HEK293 (cell line): ENCODE results near the gene TPPP3.

Experiments used
- CTCF ChIA-PET: fragments of 350-600 bp; formaldehyde crosslinking; extraction: SDS; loops from one replicate; lab custom pipeline; 2021; ENCODE audit warnings: antibody characterized with exemption; lab: Yijun Ruan, JAX
- POLR2A ChIA-PET: fragments of 300-600 bp; formaldehyde crosslinking; extraction: SDS; loops from one replicate; lab custom pipeline; 2020; ENCODE audit warnings: antibody characterized with exemption, inconsistent platforms; lab: Yijun Ruan, JAX
- H3K27ac ChIP-seq: fragments of 200-500 bp; sonication (Bioruptor generic); 2 replicates; pipeline ENCODE4 v1.5.1; 2014; ENCODE audit warnings: low read depth, low read length, control low read depth, inconsistent platforms; ENCODE audit errors: extremely low read depth
- H3K36me3 ChIP-seq, 2 experiments: fragments of 200-500 bp in 1 of 2; sonication (Bioruptor generic) in 1 of 2; 1 replicate in 1 of 2; 2 replicates in 1 of 2; pipeline ENCODE4 v1.5.1; 2014 to 2017; ENCODE audit warnings: inconsistent platforms in 2 of 2, low read length in 2 of 2; ENCODE audit not compliant: control insufficient read depth in 2 of 2, insufficient read depth in 1 of 2
- H3K4me1 ChIP-seq: fragments of 200-500 bp; sonication (Bioruptor generic); 2 replicates; pipeline ENCODE4 v1.5.1; 2014; ENCODE audit warnings: mild to moderate bottlenecking, low read length, inconsistent platforms; ENCODE audit not compliant: control insufficient read depth, insufficient read depth
- H3K4me3 ChIP-seq: 2 replicates; pipeline ENCODE4 v1.5.1; 2011; ENCODE audit warnings: low read depth, mild to moderate bottlenecking, control low read depth, low read length, moderate library complexity
- H3K9me3 ChIP-seq: fragments of 200-500 bp; sonication (Bioruptor generic); 2 replicates; pipeline ENCODE4 v1.5.1; 2014; ENCODE audit warnings: low read depth, low read length, inconsistent platforms; ENCODE audit not compliant: control insufficient read depth, insufficient read depth
- BCL11A ChIP-seq: fragments of 450-650 bp; formaldehyde crosslinking; IDR thresholded peaks from 2 replicates; pipeline ENCODE4 v1.5.1; 2016; ENCODE audit warnings: low read depth, missing biosample characterization, missing genetic modification characterization
- GLI4 ChIP-seq: fragments of 450-650 bp; formaldehyde crosslinking; IDR thresholded peaks from 2 replicates; pipeline ENCODE4 v1.5.1; 2016; ENCODE audit warnings: missing biosample characterization, missing genetic modification characterization
- KLF10 ChIP-seq: fragments of 450-650 bp; IDR thresholded peaks from 2 replicates; pipeline ENCODE4 v1.5.1; 2018; ENCODE audit warnings: missing biosample characterization, mild to moderate bottlenecking, missing genetic modification characterization
- KLF16 ChIP-seq: fragments of 450-650 bp; formaldehyde crosslinking; IDR thresholded peaks from 2 replicates; pipeline ENCODE4 v1.5.1; 2017; ENCODE audit warnings: missing biosample characterization, missing genetic modification characterization
- PRDM2 ChIP-seq: fragments of 450-650 bp; formaldehyde crosslinking; IDR thresholded peaks from 2 replicates; pipeline ENCODE4 v1.5.1; 2016; ENCODE audit warnings: missing biosample characterization, missing genetic modification characterization, borderline replicate concordance
- WT1 ChIP-seq: fragments of 450-650 bp; formaldehyde crosslinking; IDR thresholded peaks from 2 replicates; pipeline ENCODE4 v1.5.1; 2016; ENCODE audit warnings: missing biosample characterization, missing genetic modification characterization
- ZNF221 ChIP-seq: fragments of 450-650 bp; formaldehyde crosslinking; IDR thresholded peaks from 2 replicates; pipeline ENCODE4 v1.5.1; 2017; ENCODE audit warnings: missing biosample characterization, missing genetic modification characterization, borderline replicate concordance
- ZNF394 ChIP-seq: fragments of 450-650 bp; formaldehyde crosslinking; IDR thresholded peaks from 2 replicates; pipeline ENCODE4 v1.5.1; 2016; ENCODE audit warnings: missing biosample characterization, missing genetic modification characterization, mild to moderate bottlenecking, moderate library complexity, borderline replicate concordance
- ZNF48 ChIP-seq: fragments of 450-650 bp; formaldehyde crosslinking; IDR thresholded peaks from 2 replicates; pipeline ENCODE4 v1.5.1; 2016; ENCODE audit warnings: missing biosample characterization, missing genetic modification characterization
- ZNF529 ChIP-seq: fragments of 450-650 bp; formaldehyde crosslinking; IDR thresholded peaks from 2 replicates; pipeline ENCODE4 v1.5.1; 2017; ENCODE audit warnings: missing genetic modification characterization, missing biosample characterization; ENCODE audit not compliant: insufficient replicate concordance
- ZNF558 ChIP-seq: fragments of 450-650 bp; formaldehyde crosslinking; IDR thresholded peaks from 2 replicates; pipeline ENCODE4 v1.5.1; 2016; ENCODE audit warnings: missing biosample characterization, missing genetic modification characterization
- ZNF626 ChIP-seq: fragments of 450-650 bp; sonication (Bioruptor Pico); formaldehyde crosslinking; IDR thresholded peaks from 2 replicates; pipeline ENCODE4 v1.5.1; 2018; ENCODE audit warnings: missing biosample characterization, missing genetic modification characterization, inconsistent platforms
- ZNF76 ChIP-seq: fragments of 450-650 bp; formaldehyde crosslinking; IDR thresholded peaks from 2 replicates; pipeline ENCODE4; 2016; ENCODE audit warnings: low read depth, missing biosample characterization, missing genetic modification characterization, borderline replicate concordance
- ZNF785 ChIP-seq: fragments of 450-650 bp; formaldehyde crosslinking; IDR thresholded peaks from 2 replicates; pipeline ENCODE4 v1.5.1; 2016; ENCODE audit warnings: missing biosample characterization, missing genetic modification characterization
- TF ChIP-seq, protein P1 (sequence below): fragments of 450-650 bp; formaldehyde crosslinking; IDR thresholded peaks from 2 replicates; pipeline ENCODE4 v1.5.0; 2017; ENCODE audit warnings: missing biosample characterization, missing genetic modification characterization, borderline replicate concordance
- TF ChIP-seq, protein P2 (sequence below): fragments of 450-650 bp; formaldehyde crosslinking; IDR thresholded peaks from 2 replicates; pipeline ENCODE4 v1.5.1; 2016; ENCODE audit warnings: missing biosample characterization, missing genetic modification characterization
- TF ChIP-seq, protein P3 (sequence below): fragments of 450-650 bp; formaldehyde crosslinking; IDR thresholded peaks from 2 replicates; pipeline ENCODE4 v1.5.1; 2016; ENCODE audit warnings: missing biosample characterization, missing genetic modification characterization

TPPP3 gene

DNA sequence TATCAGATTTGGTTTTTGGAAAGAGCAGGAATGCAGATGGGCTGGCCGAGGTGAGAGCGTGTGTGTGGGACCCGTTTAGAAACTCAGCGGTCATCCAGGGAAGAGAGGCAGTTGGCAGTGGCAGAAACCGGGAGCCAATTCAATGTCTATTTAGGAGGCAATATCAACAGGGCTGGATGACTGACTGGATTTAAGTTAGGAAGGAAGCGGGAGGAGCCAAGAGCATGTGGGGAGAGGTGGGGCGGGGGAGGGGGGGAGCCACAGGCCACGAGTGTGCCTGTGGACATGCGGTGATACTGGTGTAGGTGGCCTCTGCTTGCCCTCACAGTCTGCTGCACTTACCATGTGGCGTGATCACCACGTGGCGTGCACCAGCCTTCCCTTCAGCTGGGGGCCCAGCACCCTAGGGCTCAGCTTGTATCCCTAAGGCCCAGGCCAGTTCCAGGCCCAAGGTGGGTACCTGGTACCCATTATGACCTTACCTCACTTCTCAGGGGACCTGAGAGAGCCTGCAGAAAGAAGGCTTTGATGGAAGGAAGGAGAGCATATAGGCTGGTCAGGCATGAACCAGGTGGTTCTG, 10.8 kb upstream of the TPPP3 start (continued):
- no peak for TF ChIP-seq PRDM2 (tag by site-specific recombination)

DNA sequence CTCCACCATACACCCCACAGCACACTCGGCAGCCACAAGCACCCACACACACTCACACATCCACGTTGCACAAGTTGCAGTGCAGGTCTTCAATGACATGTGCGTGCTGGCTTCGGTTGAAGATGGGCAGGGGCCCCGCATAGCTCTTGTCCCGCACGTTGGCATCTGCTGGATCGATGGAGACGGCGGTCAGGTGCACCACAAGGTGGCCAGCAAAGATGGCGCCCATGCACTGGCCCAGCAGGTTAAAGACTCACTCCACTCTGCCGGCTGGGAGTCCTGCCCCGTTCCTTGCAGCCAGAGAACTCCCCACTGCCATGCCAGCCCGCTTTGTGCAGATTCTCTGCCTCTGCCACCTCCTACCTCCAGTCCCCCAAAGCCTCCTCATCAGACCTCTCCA, 7.6 kb upstream of the TPPP3 start:
- H3K27ac ChIP-seq: no peak overlapping the region
- TF ChIP-seq ZNF221 (tag by site-specific recombination) (no peak), WT1 (no peak), KLF16 (tag by site-specific recombination) (no peak), BCL11A (tag by site-specific recombination) (no peak), ZNF529 (tag by site-specific recombination) (no peak), ZNF394 (tag by site-specific recombination) (no peak), ZNF626 (tag by site-specific recombination) (no peak), ZNF76 (no peak), KLF10 (tag by site-specific recombination) (no peak), ZNF48 (tag by site-specific recombination) (no peak), GLI4 (tag by site-specific recombination) (no peak), ZNF558 (no peak), ZNF785 (no peak)
- TF ChIP-seq, protein P1, sequence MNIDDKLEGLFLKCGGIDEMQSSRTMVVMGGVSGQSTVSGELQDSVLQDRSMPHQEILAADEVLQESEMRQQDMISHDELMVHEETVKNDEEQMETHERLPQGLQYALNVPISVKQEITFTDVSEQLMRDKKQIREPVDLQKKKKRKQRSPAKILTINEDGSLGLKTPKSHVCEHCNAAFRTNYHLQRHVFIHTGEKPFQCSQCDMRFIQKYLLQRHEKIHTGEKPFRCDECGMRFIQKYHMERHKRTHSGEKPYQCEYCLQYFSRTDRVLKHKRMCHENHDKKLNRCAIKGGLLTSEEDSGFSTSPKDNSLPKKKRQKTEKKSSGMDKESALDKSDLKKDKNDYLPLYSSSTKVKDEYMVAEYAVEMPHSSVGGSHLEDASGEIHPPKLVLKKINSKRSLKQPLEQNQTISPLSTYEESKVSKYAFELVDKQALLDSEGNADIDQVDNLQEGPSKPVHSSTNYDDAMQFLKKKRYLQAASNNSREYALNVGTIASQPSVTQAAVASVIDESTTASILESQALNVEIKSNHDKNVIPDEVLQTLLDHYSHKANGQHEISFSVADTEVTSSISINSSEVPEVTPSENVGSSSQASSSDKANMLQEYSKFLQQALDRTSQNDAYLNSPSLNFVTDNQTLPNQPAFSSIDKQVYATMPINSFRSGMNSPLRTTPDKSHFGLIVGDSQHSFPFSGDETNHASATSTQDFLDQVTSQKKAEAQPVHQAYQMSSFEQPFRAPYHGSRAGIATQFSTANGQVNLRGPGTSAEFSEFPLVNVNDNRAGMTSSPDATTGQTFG (tag by site-specific recombination): no peak
- TF ChIP-seq, protein P2, sequence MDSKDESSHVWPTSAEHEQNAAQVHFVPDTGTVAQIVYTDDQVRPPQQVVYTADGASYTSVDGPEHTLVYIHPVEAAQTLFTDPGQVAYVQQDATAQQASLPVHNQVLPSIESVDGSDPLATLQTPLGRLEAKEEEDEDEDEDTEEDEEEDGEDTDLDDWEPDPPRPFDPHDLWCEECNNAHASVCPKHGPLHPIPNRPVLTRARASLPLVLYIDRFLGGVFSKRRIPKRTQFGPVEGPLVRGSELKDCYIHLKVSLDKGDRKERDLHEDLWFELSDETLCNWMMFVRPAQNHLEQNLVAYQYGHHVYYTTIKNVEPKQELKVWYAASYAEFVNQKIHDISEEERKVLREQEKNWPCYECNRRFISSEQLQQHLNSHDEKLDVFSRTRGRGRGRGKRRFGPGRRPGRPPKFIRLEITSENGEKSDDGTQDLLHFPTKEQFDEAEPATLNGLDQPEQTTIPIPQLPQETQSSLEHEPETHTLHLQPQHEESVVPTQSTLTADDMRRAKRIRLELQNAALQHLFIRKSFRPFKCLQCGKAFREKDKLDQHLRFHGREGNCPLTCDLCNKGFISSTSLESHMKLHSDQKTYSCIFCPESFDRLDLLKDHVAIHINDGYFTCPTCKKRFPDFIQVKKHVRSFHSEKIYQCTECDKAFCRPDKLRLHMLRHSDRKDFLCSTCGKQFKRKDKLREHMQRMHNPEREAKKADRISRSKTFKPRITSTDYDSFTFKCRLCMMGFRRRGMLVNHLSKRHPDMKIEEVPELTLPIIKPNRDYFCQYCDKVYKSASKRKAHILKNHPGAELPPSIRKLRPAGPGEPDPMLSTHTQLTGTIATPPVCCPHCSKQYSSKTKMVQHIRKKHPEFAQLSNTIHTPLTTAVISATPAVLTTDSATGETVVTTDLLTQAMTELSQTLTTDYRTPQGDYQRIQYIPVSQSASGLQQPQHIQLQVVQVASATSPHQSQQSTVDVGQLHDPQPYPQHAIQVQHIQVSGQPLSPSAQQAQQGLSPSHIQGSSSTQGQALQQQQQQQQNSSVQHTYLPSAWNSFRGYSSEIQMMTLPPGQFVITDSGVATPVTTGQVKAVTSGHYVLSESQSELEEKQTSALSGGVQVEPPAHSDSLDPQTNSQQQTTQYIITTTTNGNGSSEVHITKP: no peak
- TF ChIP-seq, protein P3, sequence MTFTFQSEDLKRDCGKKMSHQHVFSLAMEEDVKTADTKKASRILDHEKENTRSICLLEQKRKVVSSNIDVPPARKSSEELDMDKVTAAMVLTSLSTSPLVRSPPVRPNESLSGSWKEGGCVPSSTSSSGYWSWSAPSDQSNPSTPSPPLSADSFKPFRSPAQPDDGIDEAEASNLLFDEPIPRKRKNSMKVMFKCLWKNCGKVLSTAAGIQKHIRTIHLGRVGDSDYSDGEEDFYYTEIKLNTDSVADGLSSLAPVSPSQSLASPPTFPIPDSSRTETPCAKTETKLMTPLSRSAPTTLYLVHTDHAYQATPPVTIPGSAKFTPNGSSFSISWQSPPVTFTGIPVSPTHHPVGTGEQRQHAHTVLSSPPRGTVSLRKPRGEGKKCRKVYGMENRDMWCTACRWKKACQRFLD (tag by site-specific recombination): no peak
- TF ChIP-seq, all 188 proteins: peak for 0
- ChIA-PET POLR2A (no interaction called here), CTCF (interaction anchor here (0.6 to 1.8 kb wide), 2 partner anchors 13 to 27 kb away, joined by 3 to 7 read pairs; no protein-coding TSS in a partner anchor)
- Histone ChIP-seq H3K36me3 (no peaks in the 10 kb centered on the region), H3K9me3 (no peaks in the 10 kb centered on the region), H3K4me1 (peaks cover 7% of the 10 kb centered on the region), H3K4me3 (no peak overlapping the region)
